HG02884 (cell line): Measurements from ENCODE around the gene DHRSX.
"Not testable (repeated sequence)": the region's sequence is repeated elsewhere in the genome, so short reads cannot be mapped to it uniquely, and the experiment has no call there.

Source experiments
- ATAC-seq: cut with Tn5 transposase; IDR thresholded peaks from one replicate; pipeline ENCODE4 v1.9.1; 2021; ENCODE audit warnings: mild to moderate bottlenecking, moderate library complexity; ENCODE audit not compliant: unreplicated experiment

The DHRSX gene

GRCh38 chrX:2320580-2321327 lies 180.0 kb downstream of the DHRSX start:
- ATAC-seq = no peak

DNA sequence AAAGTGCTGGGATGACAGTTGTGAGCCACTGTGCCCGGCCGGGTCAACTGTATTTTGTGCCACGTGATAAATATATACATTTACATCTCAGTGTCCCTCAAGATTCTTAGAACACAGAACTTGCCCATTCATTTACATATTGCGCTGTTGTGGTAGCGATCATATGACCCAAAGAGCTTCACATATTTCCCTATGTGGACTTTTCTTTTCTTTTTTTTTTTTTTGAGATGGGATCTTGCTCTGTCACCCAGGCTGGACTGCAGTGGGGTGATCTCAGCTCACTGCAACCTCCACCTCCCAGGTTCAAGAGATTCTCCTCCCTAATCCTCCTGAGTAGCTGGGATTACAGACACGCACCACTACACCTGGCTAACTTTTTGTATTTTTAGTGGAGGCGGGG lies 180.7 kb downstream of the DHRSX start:
- ATAC-seq = no peak

DNA sequence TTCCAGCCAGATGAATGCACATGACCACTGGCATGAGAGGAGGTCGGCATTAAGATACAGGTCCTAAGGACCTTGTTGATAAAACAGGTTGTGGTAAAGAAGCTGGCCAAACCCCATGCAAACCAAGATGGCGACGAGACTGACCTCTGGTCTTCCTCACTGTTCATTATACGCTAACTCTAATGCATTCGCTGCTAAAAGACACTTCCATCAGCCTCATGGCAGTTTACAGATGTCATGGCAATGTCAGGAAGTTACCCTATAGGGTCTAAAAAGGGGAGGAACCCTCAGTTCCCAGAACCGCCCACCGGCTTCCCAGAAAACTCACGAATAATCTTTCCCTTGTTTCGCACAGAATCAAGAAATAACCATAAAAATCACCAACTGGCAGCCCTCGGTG lies 182.4 kb downstream of the DHRSX start:
- ATAC-seq = no peak

- no peak for ATAC-seq
These were observed 183.2 kb downstream of the DHRSX start for GRCh38 chrX:2317527-2318055.

- ATAC-seq = no peak
These were observed 184.2 kb downstream of the DHRSX start for GRCh38 chrX:2316534-2316933.

GRCh38 chrX:2315434-2315833 lies 185.3 kb downstream of the DHRSX start:
- no peak for ATAC-seq

GRCh38 chrX:2314831-2315365 lies 185.9 kb downstream of the DHRSX start:
- no peak for ATAC-seq

- no peak for ATAC-seq
These were observed 186.7 kb downstream of the DHRSX start for GRCh38 chrX:2313864-2314640.

DNA sequence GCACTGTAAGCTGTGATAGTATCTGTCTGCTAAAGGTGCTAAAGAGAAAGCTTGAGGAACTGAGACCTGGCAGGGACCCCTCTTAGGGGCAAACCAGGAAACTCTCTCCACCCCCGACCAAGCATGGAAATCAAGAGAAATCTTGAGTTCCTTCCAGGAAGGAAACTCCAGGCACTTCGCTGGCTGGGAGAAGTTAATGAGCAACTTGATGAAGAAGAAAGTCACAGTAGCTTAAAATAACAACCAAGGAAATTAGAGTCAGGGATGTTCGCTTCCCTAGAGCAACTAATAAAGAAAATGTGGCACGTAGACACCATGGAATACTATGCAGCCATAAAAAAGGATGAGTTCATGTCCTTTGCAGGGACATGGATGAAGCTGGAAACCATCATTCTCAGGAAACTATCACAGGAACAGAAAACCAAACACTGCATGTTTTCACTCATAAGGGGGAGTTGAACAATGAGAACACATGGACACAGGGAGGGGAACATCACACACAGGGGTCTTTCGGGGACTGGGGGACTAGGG lies 188.7 kb downstream of the DHRSX start:
- ATAC-seq = not testable (repeated sequence)

DNA sequence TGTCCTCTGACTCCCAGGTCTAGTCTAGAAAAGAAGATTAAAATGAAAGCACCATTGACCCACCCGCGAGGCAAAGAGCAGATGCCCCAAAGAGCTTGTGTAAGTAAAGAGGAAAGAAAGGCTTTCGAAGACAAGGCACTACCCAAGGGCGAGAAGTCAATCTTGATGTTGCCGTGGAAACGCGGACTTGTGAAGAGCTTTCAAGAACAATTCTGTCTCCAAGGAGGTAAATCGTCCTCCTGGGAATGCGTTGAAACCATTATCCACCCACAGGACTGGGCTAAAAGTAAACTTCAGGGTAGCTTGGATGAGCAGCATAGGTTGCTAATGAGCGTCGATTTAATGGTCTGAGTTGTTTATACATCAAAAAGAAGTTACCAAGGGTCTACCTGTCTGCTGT lies 189.3 kb downstream of the DHRSX start:
- no peak for ATAC-seq

- no peak for ATAC-seq
These were observed 198.9 kb downstream of the DHRSX start for GRCh38 chrX:2301901-2302300.

GRCh38 chrX:2299871-2300270 lies 200.9 kb downstream of the DHRSX start:
- ATAC-seq = no peak

DNA sequence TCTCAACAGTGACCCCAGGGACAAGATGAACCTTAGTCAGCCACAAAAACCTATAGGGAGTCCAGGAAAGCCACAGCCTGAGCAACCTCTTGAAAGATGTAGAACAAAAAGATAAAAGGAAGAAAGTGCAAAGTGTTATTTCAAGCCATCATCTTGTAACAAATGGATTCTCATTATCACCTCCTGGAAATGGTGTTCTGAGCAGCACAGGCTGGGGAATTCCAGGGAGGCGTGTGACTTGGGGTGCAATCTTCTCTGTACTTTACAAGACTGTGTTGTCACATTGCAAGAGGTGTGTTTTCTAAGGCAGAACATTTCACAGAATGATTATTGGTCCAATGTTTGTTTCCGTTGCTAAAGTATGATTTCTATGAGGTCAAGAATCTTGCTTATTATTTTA lies 214.0 kb downstream of the DHRSX start:
- no peak for ATAC-seq

- ATAC-seq = no peak
These were observed 216.2 kb downstream of the DHRSX start for GRCh38 chrX:2284601-2285000.

GRCh38 chrX:2284133-2284532 lies 216.6 kb downstream of the DHRSX start:
- ATAC-seq = no peak

- no peak for ATAC-seq
These were observed 217.5 kb downstream of the DHRSX start for GRCh38 chrX:2283111-2283859.

DNA sequence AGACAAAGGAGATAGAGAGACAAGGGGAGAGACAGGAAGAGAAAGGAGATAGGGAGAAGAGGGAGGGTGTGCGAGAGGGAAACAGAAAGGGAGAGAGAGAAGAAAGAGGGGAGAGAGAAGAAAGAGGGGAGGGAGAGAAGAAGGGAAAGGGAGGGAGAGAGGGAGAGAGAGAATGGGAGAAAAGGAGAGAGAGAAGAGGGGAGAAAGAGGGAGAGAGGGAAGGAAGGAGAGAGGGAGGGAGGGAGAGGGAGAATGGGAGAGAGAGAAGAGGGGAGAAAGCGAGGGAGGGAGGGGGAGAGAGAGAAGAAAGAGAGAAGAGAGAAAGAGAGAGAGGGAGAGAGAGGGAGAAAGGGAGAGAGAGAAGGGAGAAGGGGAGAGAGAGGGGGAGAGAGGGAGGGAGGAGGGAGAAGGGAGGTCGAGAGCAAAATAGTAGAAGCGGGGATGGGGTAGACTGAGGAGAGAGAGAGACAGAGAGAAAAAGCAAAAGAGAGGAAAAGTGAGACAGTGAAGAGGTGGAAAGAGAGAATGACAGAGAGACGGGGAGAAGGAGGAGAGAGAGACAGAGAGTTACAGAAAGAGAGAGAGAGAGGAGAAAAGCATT lies 218.2 kb downstream of the DHRSX start:
- no peak for ATAC-seq

DNA sequence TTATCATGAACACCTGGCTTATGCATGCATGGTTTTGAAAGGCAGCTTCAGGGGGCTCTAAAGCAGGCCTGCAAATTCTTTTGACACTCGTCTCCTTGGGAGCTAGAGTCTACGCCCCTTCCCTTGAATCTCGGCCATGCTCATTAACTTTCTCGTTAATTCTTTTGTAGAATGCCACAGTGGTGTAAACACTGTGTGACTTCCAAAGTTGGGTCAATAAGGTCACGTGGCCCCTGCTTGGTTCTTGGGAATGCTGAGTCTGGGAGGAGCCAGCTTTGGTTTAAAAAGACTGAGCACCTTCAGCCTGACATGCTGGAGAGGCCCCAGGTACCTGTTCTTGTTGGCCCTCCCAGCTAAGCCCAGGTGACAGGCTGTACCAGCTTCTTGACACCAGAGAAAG lies 228.4 kb downstream of the DHRSX start:
- ATAC-seq = no peak

DNA sequence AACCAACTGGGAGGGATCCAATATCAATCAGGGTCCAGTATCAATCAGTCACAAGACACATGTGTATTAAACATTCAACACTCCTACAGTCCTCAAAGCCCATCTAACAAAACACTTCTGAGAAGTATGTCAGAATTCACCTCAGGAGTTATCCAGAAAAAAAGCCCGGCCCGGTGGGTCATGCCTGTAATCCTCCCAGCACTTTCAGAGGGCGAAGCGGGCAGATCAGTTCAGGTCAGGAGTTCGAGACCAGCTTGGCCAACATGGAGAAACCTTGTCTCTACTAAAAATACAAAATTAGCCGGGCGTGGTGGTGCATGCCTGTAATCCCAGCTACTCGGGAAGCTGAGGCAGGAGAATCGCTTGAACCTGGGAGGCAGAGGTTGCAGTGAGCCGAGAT lies 229.2 kb downstream of the DHRSX start:
- not testable (repeated sequence) for ATAC-seq

DNA sequence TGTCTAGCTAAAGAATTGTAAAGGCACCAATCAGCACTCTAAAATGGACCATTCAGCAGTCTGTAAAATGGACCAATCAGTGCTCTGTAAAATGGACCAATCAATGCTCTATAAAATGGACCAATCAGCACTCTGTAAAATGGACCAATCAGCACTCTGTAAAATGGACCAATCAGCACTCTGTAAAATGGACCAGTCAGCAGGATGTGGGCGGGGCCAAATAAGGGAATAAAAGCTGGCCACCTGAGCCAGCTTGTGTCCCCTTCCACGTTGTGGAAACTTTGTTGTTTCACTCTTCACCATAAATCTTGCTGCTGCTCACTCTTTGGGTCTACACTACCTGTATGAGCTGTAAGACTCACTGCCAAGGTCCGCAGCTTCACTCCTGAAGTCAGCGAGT lies 230.0 kb downstream of the DHRSX start:
- not testable (repeated sequence) for ATAC-seq
